Stomach (tissue), 4 donors: ENCODE measurements around the gene TOP3B.

ENCODE experiments used
- CTCF ChIP-seq, 7 experiments: fragments of 450-650 bp in 4 of 7; fragments of 200-600 bp in 3 of 7; sonication (generic) in 3 of 7; IDR thresholded peaks; one replicate each; pipeline ENCODE4 v1.5.1; 2016 to 2019; ENCODE audit warnings: antibody characterized with exemption in 7 of 7, control low read depth in 2 of 7, mild to moderate bottlenecking in 1 of 7
- EP300 ChIP-seq: sonication (generic); formaldehyde crosslinking; IDR thresholded peaks from one replicate; pipeline ENCODE4 v1.6.1; 2017; ENCODE audit warnings: antibody characterized with exemption
- POLR2A ChIP-seq, 4 donors: fragments of 450-650 bp; IDR thresholded peaks; one replicate each; pipeline ENCODE4 v1.6.1; 2016; ENCODE audit warnings: antibody characterized with exemption in 4 of 4, control low read depth in 2 of 4, mild to moderate bottlenecking in 1 of 4, moderate library complexity in 1 of 4

- TF ChIP-seq CTCF (IDR thresholded peaks at IDR 0.05) (no peak), EP300 (no peak), POLR2A (IDR thresholded peaks at IDR 0.05) (no peak)
Measured at GRCh38 chr22:21946262-21946925, 36.2 kb downstream of the TOP3B start.
